Measurements from ENCODE around the gene ASB10.

GRCh38 chr7:151215396-151215795 lies 28.3 kb upstream of the ASB10 start:
- TF ChIP-seq POLR2A (IDR thresholded peaks at IDR 0.05; ENCODE audit: low read depth, low read length) = no peak
- no peak for TF ChIP-seq CTCF (conservative IDR thresholded peaks at IDR 0.05; ENCODE audit: low read depth, low read length)
- TF ChIP-seq RAD21 (IDR thresholded peaks at IDR 0.05; ENCODE audit: low read length) = no peak
- TF ChIP-seq USF2 (IDR thresholded peaks at IDR 0.05; ENCODE audit: low read depth, low read length) = no peak
- TF ChIP-seq MAFK (IDR thresholded peaks at IDR 0.05; ENCODE audit: low read depth, low read length) = no peak
- TF ChIP-seq ELK1 (IDR thresholded peaks at IDR 0.05; ENCODE audit: borderline replicate concordance, low read depth, low read length) = no peak
- no peak for TF ChIP-seq SMC3 (IDR thresholded peaks at IDR 0.05; ENCODE audit: low read depth, low read length)
- TF ChIP-seq MXI1 (IDR thresholded peaks at IDR 0.05; ENCODE audit: borderline replicate concordance, low read depth, low read length) = no peak
- TF ChIP-seq BHLHE40 (IDR thresholded peaks at IDR 0.05; ENCODE audit: low read depth, low read length) = no peak

All from IMR-90 (cell line).